ENCODE results near the gene CPNE5.

CPNE5 gene

DNA sequence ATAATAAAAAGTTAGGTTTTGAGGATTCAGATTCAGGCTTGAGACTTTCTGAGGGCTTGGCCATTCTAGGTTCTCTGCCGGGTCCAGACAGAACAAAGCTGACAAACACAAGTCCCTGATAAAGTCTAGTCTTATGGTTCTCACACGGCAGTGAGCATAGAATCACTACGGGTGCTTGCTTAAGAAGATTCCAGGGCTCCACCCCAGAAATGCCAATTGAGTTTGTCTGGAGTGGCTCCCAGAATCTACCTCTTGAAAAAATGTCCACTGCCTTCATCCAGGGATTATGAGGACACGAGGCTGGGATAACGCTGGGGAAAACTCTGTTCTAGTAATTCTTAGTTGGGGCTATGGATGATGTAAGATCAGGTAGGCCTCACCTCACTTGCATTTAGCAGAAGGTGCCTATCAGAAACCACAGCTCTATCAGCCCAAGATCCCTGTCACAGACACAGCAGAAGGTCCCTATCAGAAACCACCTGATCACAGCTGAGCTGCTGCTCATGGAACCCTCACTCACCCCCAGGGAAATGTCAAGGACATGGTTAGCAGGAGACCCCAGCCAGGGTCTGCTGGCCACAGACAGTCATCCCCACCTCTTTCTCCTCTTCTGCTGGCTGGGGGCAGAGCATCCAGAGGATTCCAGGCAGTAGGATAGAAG, 89.3 kb downstream of the CPNE5 start:
- in situ Hi-C loops (cut with HindIII; ENCODE audit: low pct_ligation_motif_present, low sequenced_read_pairs), result loop anchor here (25.0 kb wide), 1 partner anchor 262 kb away; the partner anchor contains the start of gene FGD2
- no peak for DNase-seq
- H3K27ac ChIP-seq, result no peak overlapping the region
- no peaks in the 10 kb centered on the region for H3K27me3 ChIP-seq (replicated peaks)
- H3K4me3 ChIP-seq (ENCODE audit: low read depth, low read length), result no peak overlapping the region
- H3K36me3 ChIP-seq (replicated peaks), result no peaks in the 10 kb centered on the region
- TF ChIP-seq CTCF (IDR thresholded peaks at IDR 0.05; ENCODE audit: low read depth, low read length, missing control alignments), result no peak

- in situ Hi-C loops (cut with HindIII; ENCODE audit: low pct_ligation_motif_present, low sequenced_read_pairs), result no loop called here
- H3K36me3 ChIP-seq (replicated peaks), result no peaks in the 10 kb centered on the region
- no peak for TF ChIP-seq CTCF (IDR thresholded peaks at IDR 0.05; ENCODE audit: low read depth, low read length, missing control alignments)
Measured at GRCh38 chr6:36746251-36746650, 93.0 kb downstream of the CPNE5 start.

DNA sequence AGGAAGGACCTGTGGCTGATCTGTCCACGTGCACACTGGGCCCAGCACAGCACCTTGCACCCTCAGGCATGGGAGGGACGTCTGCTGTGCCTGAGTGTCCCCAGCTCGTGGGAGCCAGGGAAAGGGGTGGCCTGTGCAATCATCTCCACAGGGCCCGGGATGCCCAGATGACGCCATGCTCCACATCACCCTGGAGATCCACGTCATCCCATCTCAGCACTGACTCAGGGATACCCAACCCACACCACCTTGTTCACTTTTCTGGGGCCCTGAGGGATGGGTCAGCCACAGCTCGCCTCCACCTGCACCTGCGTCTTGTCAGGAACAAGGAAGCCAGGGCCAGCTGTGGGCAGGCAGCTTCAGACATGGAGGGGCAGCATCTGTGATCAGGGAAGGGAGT, 93.4 kb downstream of the CPNE5 start:
- no peak for DNase-seq
- in situ Hi-C loops (cut with HindIII; ENCODE audit: low pct_ligation_motif_present, low sequenced_read_pairs), result no loop called here
- Histone ChIP-seq H3K27me3 (replicated peaks) (no peaks in the 10 kb centered on the region), H3K36me3 (replicated peaks) (no peaks in the 10 kb centered on the region), H3K4me3 (ENCODE audit: low read depth, low read length) (no peak overlapping the region), H3K27ac (no peak overlapping the region)
- TF ChIP-seq CTCF (IDR thresholded peaks at IDR 0.05; ENCODE audit: low read depth, low read length, missing control alignments), result no peak

More at GRCh38 chr6:36746251-36746650, 93.0 kb downstream of the CPNE5 start:
- H3K27ac ChIP-seq, result no peak overlapping the region
- DNase-seq, result no peak
- H3K4me3 ChIP-seq (ENCODE audit: low read depth, low read length), result no peak overlapping the region
- H3K27me3 ChIP-seq (replicated peaks), result no peaks in the 10 kb centered on the region

DNA sequence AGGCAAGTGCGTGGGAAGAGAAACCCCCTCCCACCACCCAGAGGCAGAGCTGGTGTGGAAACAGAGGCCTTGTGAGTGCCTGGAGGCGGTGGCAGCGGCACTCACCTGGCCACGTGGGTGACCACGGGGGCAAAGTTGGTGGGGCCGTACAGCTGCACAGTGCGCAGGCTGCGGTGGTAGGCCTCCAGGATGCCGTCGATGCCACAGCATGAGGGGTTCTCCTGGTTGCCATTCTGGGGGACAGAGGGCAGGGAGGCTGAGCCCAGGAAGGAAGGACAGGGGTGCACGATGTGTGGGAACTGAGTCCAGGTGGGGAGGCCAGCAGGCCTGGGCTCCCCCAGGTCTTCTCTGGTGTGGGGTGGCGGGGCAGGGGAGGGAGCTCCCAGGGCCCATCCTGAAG, 94.0 kb downstream of the CPNE5 start:
- no peaks in the 10 kb centered on the region for H3K27me3 ChIP-seq (replicated peaks)
- H3K36me3 ChIP-seq (replicated peaks), result no peaks in the 10 kb centered on the region
- DNase-seq, result no peak
- in situ Hi-C loops (cut with HindIII; ENCODE audit: low pct_ligation_motif_present, low sequenced_read_pairs), result no loop called here
- no peak for TF ChIP-seq CTCF (IDR thresholded peaks at IDR 0.05; ENCODE audit: low read depth, low read length, missing control alignments)
- no peak overlapping the region for H3K4me3 ChIP-seq (ENCODE audit: low read depth, low read length)
- H3K27ac ChIP-seq, result no peak overlapping the region

DNA sequence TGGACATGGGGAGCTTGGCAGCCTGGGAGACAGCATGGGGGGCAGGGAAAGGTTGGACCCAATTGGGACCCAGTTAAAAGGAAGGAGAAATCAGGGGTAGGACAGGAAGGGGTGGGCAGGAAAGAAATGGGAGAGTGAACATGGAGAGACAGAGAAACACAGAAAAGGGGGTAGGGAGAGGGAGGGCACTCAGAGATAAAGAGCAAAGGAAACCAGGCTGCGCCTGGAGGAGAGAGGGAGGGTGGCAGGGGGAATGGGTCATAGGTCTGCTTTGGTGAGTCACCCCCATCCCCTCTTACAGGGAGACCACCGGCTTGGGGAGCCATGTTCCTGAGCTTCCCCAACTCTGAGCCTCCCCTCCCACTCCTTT, 95.0 kb downstream of the CPNE5 start:
- Histone ChIP-seq H3K4me3 (ENCODE audit: low read depth, low read length) (no peak overlapping the region), H3K36me3 (replicated peaks) (no peaks in the 10 kb centered on the region), H3K27me3 (replicated peaks) (no peaks in the 10 kb centered on the region), H3K27ac (no peak overlapping the region)
- TF ChIP-seq CTCF (IDR thresholded peaks at IDR 0.05; ENCODE audit: low read depth, low read length, missing control alignments), result no peak
- in situ Hi-C loops (cut with HindIII; ENCODE audit: low pct_ligation_motif_present, low sequenced_read_pairs), result no loop called here
- no peak for DNase-seq

Data from brain microvascular endothelial cell (primary cell).